ENCODE data around the gene TMEM273. TPM values are rescaled to one million over a fixed set of nuclear protein-coding genes. Genes with fewer than 3 reads are reported as not detected.
A peak's percentile ranks its signal among the peaks of the same experiment; 100 is the strongest.

The TMEM273 gene, protein sequence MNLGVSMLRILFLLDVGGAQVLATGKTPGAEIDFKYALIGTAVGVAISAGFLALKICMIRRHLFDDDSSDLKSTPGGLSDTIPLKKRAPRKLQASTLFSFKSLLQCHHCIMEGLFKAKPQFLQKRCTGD
- 63.1 TPM for total RNA-seq
- long read RNA-seq, transcript TMEM273-207 (6 exons, 614 nt): major isoform, 11 of 32 reads
- long read RNA-seq, partial matches to known transcripts: 1 of 32 reads
- long read RNA-seq, other reads (novel, unspliced or antisense): 20 of 32 reads

DNA sequence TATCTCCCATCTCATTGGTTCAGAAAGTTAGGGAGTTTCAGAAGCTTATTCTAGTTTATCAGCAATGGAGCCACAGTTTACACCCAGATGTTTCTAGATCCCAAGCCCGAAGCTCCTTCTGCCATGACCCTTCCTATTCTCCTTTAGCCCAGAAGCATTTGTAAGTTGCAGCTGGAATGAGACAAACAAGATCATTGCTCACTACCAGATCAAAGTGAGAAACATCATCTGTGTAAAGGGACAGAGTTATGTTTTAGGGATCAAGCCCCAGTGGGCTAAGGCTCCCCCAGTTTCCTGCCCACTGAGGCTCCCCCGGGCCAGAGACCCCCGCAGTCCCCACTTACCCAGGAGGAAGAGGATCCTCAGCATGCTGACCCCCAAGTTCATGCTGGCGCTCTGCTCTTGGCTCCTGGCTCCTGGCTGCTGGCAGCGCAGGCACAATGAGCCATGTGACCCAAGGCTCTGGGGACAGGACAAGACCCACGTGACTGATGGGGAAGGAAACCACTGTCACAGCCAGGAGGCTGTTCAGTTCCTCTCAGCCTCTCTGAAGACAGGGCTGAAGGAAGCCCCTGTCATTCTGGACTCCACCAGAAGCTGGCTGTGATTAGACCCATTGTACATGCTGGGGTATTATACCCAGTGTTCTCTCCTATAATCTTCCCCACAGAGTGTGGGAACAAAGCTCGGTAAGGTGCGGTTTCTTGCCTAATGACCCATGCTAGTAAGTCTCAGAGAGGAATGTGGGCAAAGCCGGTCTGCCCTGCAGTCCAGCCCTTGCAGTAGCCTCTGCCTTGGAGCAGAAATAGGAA is at the start of gene TMEM273:
TSS of gene TMEM273 (minus strand) at position 442 of the 812 bp plus-strand sequence. CDS start at position 387, 55 bp downstream.
- ATAC-seq (peak; percentile 91), DNase-seq (peak; percentile 82)
- intact Hi-C loops (cut with DNase I): no loop called here
- no peaks in the 10 kb centered on the region for H3K27me3 ChIP-seq
- peaks cover 29% of the 10 kb centered on the region for H3K4me1 ChIP-seq
- TF ChIP-seq, protein P1, sequence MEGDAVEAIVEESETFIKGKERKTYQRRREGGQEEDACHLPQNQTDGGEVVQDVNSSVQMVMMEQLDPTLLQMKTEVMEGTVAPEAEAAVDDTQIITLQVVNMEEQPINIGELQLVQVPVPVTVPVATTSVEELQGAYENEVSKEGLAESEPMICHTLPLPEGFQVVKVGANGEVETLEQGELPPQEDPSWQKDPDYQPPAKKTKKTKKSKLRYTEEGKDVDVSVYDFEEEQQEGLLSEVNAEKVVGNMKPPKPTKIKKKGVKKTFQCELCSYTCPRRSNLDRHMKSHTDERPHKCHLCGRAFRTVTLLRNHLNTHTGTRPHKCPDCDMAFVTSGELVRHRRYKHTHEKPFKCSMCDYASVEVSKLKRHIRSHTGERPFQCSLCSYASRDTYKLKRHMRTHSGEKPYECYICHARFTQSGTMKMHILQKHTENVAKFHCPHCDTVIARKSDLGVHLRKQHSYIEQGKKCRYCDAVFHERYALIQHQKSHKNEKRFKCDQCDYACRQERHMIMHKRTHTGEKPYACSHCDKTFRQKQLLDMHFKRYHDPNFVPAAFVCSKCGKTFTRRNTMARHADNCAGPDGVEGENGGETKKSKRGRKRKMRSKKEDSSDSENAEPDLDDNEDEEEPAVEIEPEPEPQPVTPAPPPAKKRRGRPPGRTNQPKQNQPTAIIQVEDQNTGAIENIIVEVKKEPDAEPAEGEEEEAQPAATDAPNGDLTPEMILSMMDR (IDR thresholded peaks at IDR 0.05): no peak
- no peaks in the 10 kb centered on the region for H3K36me3 ChIP-seq
- H3K27ac ChIP-seq: peak within 1 kb of the TSS; percentile 70
- peak within 1 kb of the TSS; percentile 48 for H3K4me3 ChIP-seq
- H3K9me3 ChIP-seq: no peaks in the 10 kb centered on the region

DNA sequence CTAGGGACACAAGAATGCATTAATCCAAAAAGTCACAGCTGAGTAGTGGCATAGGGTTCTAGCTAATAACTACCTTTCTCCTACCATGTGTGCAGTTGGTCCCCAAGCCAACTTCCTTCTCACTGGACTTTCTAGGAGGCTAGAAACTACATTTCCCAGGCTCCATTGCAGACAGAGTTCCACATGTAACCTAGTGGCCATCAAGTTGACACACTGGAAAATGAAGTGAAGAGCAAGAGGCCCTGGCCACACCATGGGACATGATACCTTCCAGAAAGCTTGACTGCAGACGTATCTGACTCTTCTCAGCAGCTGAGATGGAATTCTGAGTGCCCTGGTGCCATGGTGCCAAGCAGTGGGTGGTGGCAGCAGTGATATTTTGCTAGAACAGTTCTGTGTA is 49.8 kb upstream of the TMEM273 start:
- no peak overlapping the region for H3K27ac ChIP-seq
- intact Hi-C loops (cut with DNase I): no loop called here
- no peak overlapping the region for H3K4me3 ChIP-seq
- H3K36me3 ChIP-seq: no peaks in the 10 kb centered on the region
- H3K4me1 ChIP-seq: peaks cover 5% of the 10 kb centered on the region
- no peaks in the 10 kb centered on the region for H3K9me3 ChIP-seq
- TF ChIP-seq, protein P1 (IDR thresholded peaks at IDR 0.05): no peak
- DNase-seq (no peak), ATAC-seq (peak; percentile 21)
- H3K27me3 ChIP-seq: no peaks in the 10 kb centered on the region

DNA sequence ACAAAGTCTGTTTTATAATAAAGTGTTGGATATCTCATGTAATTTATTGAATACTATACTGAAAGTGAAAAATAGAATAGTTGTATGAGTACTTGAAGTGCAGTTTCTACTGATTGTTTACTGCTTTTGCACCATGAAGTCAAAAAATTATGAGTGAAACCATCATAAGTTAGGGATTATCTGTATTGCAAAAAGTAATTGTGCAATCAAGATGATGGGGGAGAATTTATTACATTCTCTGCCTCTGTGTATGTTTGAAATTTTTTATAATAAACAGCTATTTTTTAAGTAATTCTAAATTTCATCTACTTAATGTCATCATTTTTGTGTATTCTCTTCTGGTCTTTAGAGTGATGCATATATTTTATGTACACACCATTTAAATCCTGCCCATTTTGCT is 47.2 kb upstream of the TMEM273 start:
- H3K9me3 ChIP-seq: no peaks in the 10 kb centered on the region
- intact Hi-C loops (cut with DNase I): no loop called here
- no peak overlapping the region for H3K4me3 ChIP-seq
- no peaks in the 10 kb centered on the region for H3K4me1 ChIP-seq
- DNase-seq (no peak), ATAC-seq (no peak)
- H3K27me3 ChIP-seq: no peaks in the 10 kb centered on the region
- no peaks in the 10 kb centered on the region for H3K36me3 ChIP-seq
- no peak overlapping the region for H3K27ac ChIP-seq
- TF ChIP-seq, protein P1 (IDR thresholded peaks at IDR 0.05): no peak

DNA sequence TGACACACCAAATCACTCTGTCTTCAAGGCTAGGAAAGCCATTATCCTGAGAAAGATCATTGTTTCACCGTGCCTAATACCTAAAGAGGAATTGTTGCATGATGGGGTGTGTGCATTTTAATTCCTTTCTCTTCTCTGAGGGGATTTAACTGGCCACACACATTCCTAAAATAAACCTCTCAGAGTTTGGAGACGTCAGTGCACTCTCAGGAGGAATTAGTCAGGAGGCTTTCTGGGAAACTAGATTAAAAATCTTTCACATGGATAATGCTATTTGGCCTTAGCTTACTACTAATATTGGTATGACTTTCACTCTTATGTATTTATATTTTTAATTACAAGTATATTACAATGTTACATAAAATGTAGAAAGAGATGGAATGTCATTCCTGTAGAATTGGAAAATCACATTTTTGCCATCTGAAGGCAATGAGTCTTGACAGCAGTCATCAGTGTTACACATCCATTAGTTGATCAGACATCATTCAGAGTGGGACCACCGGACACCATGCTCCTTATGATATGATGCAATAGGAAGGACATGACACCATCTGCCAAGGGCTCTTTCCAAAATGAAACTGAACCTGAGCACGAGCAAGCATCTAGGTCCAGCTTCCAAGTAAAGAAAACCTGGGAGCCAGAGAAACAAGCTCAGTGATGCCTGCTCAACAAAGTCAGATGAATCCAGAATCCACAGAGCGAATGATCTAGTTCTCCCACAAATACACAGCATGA is 43.1 kb upstream of the TMEM273 start:
- no peaks in the 10 kb centered on the region for H3K27me3 ChIP-seq
- ATAC-seq: no peak
- H3K9me3 ChIP-seq: no peaks in the 10 kb centered on the region
- no peaks in the 10 kb centered on the region for H3K36me3 ChIP-seq
- intact Hi-C loops (cut with DNase I): no loop called here
- H3K4me3 ChIP-seq: no peak overlapping the region
- H3K27ac ChIP-seq: no peak overlapping the region
- TF ChIP-seq, protein P1 (IDR thresholded peaks at IDR 0.05): no peak
- no peak for DNase-seq
- H3K4me1 ChIP-seq: no peaks in the 10 kb centered on the region

DNA sequence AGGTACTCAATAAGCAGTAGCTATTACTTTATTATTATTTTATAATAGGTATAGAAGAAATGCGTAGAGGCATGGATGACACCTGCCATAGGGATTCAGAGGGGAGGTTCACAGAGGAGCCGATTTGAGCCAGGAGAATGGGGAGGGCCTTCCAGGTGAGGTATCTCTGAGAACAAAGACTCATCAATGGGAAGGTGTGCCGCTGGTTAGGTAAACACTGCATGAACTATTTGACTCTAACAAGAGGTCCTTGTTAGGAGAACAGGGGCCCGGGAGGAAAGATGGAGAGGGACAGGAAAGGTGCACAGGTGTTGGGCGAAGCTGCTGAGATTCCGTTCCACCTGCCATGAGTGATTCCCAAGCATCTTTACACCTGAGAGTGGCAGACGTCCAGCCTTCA is 41.8 kb upstream of the TMEM273 start:
- no peak for ATAC-seq
- TF ChIP-seq, protein P1 (IDR thresholded peaks at IDR 0.05): no peak
- intact Hi-C loops (cut with DNase I): no loop called here

More for the DNA sequence above, 41.8 kb upstream of the TMEM273 start:
- H3K36me3 ChIP-seq: no peaks in the 10 kb centered on the region
- no peak for DNase-seq
- no peak overlapping the region for H3K4me3 ChIP-seq
- H3K27ac ChIP-seq: no peak overlapping the region
- H3K9me3 ChIP-seq: no peaks in the 10 kb centered on the region
- no peaks in the 10 kb centered on the region for H3K4me1 ChIP-seq
- no peaks in the 10 kb centered on the region for H3K27me3 ChIP-seq
